GM18867 (cell line): Measurements from ENCODE around the gene AACS.
A peak's percentile ranks its signal among the peaks of the same experiment; 100 is the strongest.
"Not testable (repeated sequence)": the region's sequence is repeated elsewhere in the genome, so short reads cannot be mapped to it uniquely, and the experiment has no call there.

Experiments
- ATAC-seq: cut with Tn5 transposase; IDR thresholded peaks from one replicate; pipeline ENCODE4 v1.9.1; 2021; ENCODE audit warnings: mild to moderate bottlenecking, moderate library complexity; ENCODE audit not compliant: unreplicated experiment

Gene AACS

GRCh38 chr12:125065021-125065918 lies at the start of gene AACS:
Gene AACS (plus strand): TSS chr12:125065435. CDS start chr12:125065585, 150 bp downstream.
- ATAC-seq, result peak; percentile 89

- ATAC-seq, result no peak
Measured at GRCh38 chr12:125015680-125016310, 49.4 kb upstream of the AACS start.

GRCh38 chr12:125017801-125018200 lies 47.4 kb upstream of the AACS start:
- ATAC-seq, result no peak

- ATAC-seq, result no peak
Measured at GRCh38 chr12:125018356-125018755, 46.9 kb upstream of the AACS start.

- ATAC-seq, result no peak
Measured at GRCh38 chr12:125021096-125021495, 44.1 kb upstream of the AACS start.

GRCh38 chr12:125021771-125022170 lies 43.5 kb upstream of the AACS start:
- no peak for ATAC-seq

GRCh38 chr12:125023065-125023464 lies 42.2 kb upstream of the AACS start:
- ATAC-seq, result no peak

- no peak for ATAC-seq
Measured at GRCh38 chr12:125024949-125025563, 40.2 kb upstream of the AACS start.

- ATAC-seq, result no peak
Measured at GRCh38 chr12:125025606-125026235, 39.5 kb upstream of the AACS start.

- ATAC-seq, result no peak
Measured at GRCh38 chr12:125028106-125028505, 37.1 kb upstream of the AACS start.

GRCh38 chr12:125029761-125030358 lies 35.4 kb upstream of the AACS start:
- ATAC-seq, result no peak

GRCh38 chr12:125031471-125031870 lies 33.8 kb upstream of the AACS start:
- ATAC-seq, result not testable (repeated sequence)

- ATAC-seq, result no peak
Measured at GRCh38 chr12:125032466-125033152, 32.6 kb upstream of the AACS start.

GRCh38 chr12:125033288-125033687 lies 31.9 kb upstream of the AACS start:
- ATAC-seq, result no peak

- ATAC-seq, result no peak
Measured at GRCh38 chr12:125038976-125039625, 26.1 kb upstream of the AACS start.

GRCh38 chr12:125049093-125049458 lies 16.2 kb upstream of the AACS start:
- no peak for ATAC-seq

- no peak for ATAC-seq
Measured at GRCh38 chr12:125050446-125050845, 14.8 kb upstream of the AACS start.

GRCh38 chr12:125050868-125051267 lies 14.4 kb upstream of the AACS start:
- no peak for ATAC-seq

- ATAC-seq, result no peak
Measured at GRCh38 chr12:125053821-125054220, 11.4 kb upstream of the AACS start.

GRCh38 chr12:125055591-125055990 lies 9.6 kb upstream of the AACS start:
- ATAC-seq, result no peak
